Parathyroid adenoma (tissue), 2 donors: ENCODE data around the gene ABLIM2.

Source experiments
- H2AFZ ChIP-seq: fragments of 300-600 bp; sonication (generic); one replicate; pipeline ENCODE4 v1.7.0; 2017; ENCODE audit warnings: antibody characterized with exemption, mild to moderate bottlenecking
- H3K27ac ChIP-seq: fragments of 300-600 bp; sonication (generic); one replicate; pipeline ENCODE4 v1.7.0; 2017
- H3K27me3 ChIP-seq: fragments of 300-600 bp; sonication (generic); one replicate; pipeline ENCODE4 v1.7.0; 2017; ENCODE audit warnings: low read length; ENCODE audit not compliant: control insufficient read depth, insufficient read depth
- H3K36me3 ChIP-seq: fragments of 300-600 bp; sonication (generic); one replicate; pipeline ENCODE4 v1.7.0; 2017; ENCODE audit warnings: low read length; ENCODE audit not compliant: control insufficient read depth, insufficient read depth
- H3K4me1 ChIP-seq: fragments of 300-600 bp; sonication (generic); one replicate; pipeline ENCODE4 v1.7.0; 2017; ENCODE audit warnings: control low read depth
- H3K4me2 ChIP-seq: fragments of 300-600 bp; sonication (generic); one replicate; pipeline ENCODE4 v1.7.0; 2017; ENCODE audit warnings: low read length
- H3K4me3 ChIP-seq: fragments of 300-600 bp; sonication (generic); one replicate; pipeline ENCODE4 v1.7.0; 2017; ENCODE audit warnings: low read depth, low read length
- H3K79me2 ChIP-seq: fragments of 300-600 bp; sonication (generic); one replicate; pipeline ENCODE4 v1.7.0; 2017; ENCODE audit warnings: control low read depth
- H3K9ac ChIP-seq: fragments of 300-600 bp; sonication (generic); one replicate; pipeline ENCODE4 v1.7.0; 2017; ENCODE audit warnings: mild to moderate bottlenecking
- H3K9me3 ChIP-seq: fragments of 300-600 bp; sonication (generic); one replicate; pipeline ENCODE4 v1.7.0; 2017; ENCODE audit warnings: low read length; ENCODE audit not compliant: control insufficient read depth
- TF ChIP-seq, protein P1 (sequence below): fragments of 300-600 bp; sonication (generic); IDR thresholded peaks from one replicate; pipeline ENCODE4 v1.7.0; 2017; ENCODE audit warnings: antibody characterized with exemption, mild to moderate bottlenecking
- donor health status: primary hyperparathyroidism.

Gene ABLIM2

DNA sequence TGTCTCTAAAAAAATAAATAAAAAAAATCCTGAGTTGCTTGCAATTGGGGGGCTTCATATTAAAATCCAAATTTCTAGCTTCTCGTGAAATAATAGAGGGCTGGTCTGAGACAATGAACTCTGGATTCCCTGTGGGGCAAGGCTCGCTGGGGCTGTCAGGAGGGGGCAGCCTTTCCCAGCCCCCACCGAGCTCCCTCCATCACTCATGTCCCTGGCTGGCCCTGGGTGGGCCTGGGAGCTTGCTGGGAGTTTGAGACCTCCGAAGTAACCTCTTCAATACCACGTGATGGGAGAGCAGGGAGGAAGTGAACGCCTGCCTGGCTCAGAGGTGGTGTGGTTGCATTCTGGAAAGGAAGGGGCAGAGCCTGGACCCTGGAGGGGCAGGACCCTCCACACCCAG lies 164.9 kb downstream of the ABLIM2 start:
- H3K27me3 ChIP-seq = no peaks in the 10 kb centered on the region
- H2AFZ ChIP-seq = no peak overlapping the region
- no peaks in the 10 kb centered on the region for H3K4me1 ChIP-seq
- no peaks in the 10 kb centered on the region for H3K79me2 ChIP-seq
- no peak overlapping the region for H3K4me3 ChIP-seq
- no peak overlapping the region for H3K9ac ChIP-seq
- no peaks in the 10 kb centered on the region for H3K9me3 ChIP-seq
- no peak overlapping the region for H3K4me2 ChIP-seq
- TF ChIP-seq, protein P1, sequence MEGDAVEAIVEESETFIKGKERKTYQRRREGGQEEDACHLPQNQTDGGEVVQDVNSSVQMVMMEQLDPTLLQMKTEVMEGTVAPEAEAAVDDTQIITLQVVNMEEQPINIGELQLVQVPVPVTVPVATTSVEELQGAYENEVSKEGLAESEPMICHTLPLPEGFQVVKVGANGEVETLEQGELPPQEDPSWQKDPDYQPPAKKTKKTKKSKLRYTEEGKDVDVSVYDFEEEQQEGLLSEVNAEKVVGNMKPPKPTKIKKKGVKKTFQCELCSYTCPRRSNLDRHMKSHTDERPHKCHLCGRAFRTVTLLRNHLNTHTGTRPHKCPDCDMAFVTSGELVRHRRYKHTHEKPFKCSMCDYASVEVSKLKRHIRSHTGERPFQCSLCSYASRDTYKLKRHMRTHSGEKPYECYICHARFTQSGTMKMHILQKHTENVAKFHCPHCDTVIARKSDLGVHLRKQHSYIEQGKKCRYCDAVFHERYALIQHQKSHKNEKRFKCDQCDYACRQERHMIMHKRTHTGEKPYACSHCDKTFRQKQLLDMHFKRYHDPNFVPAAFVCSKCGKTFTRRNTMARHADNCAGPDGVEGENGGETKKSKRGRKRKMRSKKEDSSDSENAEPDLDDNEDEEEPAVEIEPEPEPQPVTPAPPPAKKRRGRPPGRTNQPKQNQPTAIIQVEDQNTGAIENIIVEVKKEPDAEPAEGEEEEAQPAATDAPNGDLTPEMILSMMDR = no peak
- no peaks in the 10 kb centered on the region for H3K36me3 ChIP-seq
- no peak overlapping the region for H3K27ac ChIP-seq

DNA sequence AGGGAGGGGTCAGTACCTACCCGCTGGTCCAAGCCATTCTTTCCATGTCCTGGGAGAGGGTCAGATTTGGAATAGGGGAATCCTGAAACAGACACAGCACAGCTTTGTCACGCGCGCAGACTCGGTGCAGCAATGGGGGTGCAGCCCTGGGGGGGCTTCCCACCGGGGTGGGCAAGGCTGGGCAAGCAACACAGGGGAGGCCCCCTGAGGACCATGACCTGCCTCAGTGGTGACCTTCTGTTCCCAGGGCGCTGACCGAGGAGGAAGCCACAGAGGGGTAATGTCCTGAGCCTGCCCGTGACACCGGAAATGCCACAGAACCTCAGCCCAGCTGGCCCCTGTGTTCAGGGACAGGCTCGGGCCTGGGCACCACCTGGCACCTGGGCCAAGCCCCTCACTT lies 165.8 kb downstream of the ABLIM2 start:
- TF ChIP-seq, protein P1 = no peak
- Histone ChIP-seq H3K9me3 (no peaks in the 10 kb centered on the region), H3K79me2 (no peaks in the 10 kb centered on the region), H3K36me3 (no peaks in the 10 kb centered on the region), H3K9ac (no peak overlapping the region), H3K27ac (no peak overlapping the region), H3K27me3 (no peaks in the 10 kb centered on the region), H3K4me3 (no peak overlapping the region), H3K4me1 (no peaks in the 10 kb centered on the region), H2AFZ (no peak overlapping the region), H3K4me2 (no peak overlapping the region)

DNA sequence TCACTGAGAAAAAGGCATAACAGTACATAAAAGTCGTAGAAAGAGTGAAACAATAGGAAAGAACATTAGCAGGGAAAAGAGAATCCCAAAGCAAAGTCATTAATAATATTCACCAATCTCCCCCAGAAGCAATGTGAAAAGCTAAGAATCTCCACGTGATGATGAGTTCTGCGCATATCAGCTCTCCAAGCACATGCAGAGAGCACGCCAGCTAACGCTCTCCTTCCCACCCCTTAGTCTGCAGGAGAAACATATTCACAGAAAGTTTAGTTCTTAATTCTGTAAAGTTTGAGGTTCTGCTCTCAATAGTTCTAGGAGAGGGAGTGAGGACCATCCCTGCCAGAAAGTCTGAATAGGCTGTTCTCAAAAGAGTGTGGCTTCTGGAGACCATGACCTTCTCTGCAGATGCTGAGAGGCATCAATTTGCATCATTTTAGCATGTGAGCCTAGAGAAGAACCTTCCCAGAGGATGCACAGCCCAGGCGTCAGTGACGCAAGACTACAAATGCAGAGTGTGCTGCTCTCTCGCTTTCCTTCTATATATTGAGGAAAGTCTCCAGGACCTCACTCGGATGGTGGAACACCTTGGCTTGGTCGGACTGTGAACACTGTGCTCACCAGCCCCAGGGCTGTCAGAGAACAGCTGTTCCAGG lies 167.7 kb downstream of the ABLIM2 start:
- Histone ChIP-seq H3K4me3 (no peak overlapping the region), H2AFZ (no peak overlapping the region), H3K9me3 (no peaks in the 10 kb centered on the region), H3K36me3 (no peaks in the 10 kb centered on the region), H3K27ac (no peak overlapping the region), H3K27me3 (no peaks in the 10 kb centered on the region), H3K9ac (no peak overlapping the region), H3K79me2 (no peaks in the 10 kb centered on the region), H3K4me2 (no peak overlapping the region), H3K4me1 (no peaks in the 10 kb centered on the region)
- TF ChIP-seq, protein P1 = no peak

DNA sequence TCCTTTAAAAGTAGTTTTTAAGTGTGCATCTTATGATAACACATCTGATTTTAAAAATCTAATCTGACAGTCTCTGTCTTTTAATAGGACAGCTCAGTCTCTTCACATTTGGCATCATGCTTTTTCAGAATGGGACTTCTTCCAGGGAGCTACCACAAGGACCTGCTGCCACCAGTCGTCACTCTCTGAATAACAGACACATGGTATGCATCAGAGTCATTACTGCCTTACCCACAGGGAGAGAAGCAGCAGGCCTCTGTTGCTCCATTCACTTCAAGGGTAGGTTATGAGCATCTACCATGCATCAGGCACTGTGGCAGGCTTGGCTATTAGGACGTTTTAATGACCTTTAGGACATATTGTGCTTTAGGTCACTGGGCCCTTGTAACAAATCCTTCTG lies 169.0 kb downstream of the ABLIM2 start:
- TF ChIP-seq, protein P1 = no peak
- H3K4me3 ChIP-seq = no peak overlapping the region
- H3K9me3 ChIP-seq = no peaks in the 10 kb centered on the region
- H3K9ac ChIP-seq = no peak overlapping the region
- H3K79me2 ChIP-seq = no peaks in the 10 kb centered on the region
- no peaks in the 10 kb centered on the region for H3K36me3 ChIP-seq
- no peaks in the 10 kb centered on the region for H3K27me3 ChIP-seq
- no peak overlapping the region for H3K4me2 ChIP-seq
- no peak overlapping the region for H3K27ac ChIP-seq
- no peaks in the 10 kb centered on the region for H3K4me1 ChIP-seq
- no peak overlapping the region for H2AFZ ChIP-seq

DNA sequence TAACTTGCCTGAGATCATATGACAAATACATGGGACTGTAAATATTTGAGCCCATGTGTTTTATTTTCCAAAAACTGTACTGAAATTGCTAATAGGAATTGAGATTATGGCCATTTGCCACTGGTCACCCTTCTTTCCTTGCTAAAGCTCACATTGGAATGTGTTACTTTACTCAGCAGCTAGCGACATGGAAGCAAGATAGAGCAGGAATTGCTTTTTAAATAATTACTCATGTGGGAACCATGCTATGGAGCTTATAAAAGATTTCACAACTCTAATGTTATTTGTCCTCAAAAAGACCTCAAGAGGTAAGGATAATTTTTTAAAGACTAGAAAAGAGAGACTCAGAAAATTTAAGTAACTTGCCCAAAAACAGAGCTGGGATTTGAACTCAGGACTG lies 170.2 kb downstream of the ABLIM2 start:
- Histone ChIP-seq H3K79me2 (no peaks in the 10 kb centered on the region), H3K36me3 (no peaks in the 10 kb centered on the region), H3K27me3 (no peaks in the 10 kb centered on the region), H3K4me3 (no peak overlapping the region), H2AFZ (no peak overlapping the region), H3K4me1 (no peaks in the 10 kb centered on the region), H3K9ac (no peak overlapping the region), H3K4me2 (no peak overlapping the region), H3K9me3 (no peaks in the 10 kb centered on the region), H3K27ac (no peak overlapping the region)
- TF ChIP-seq, protein P1 = no peak
